A673 (cell line): ENCODE data around the gene SLC35D2. TPM values are rescaled to one million over a fixed set of nuclear protein-coding genes. Genes with fewer than 3 reads are reported as not detected.

Experiments used
- BruUV-seq: library from RNA; stranded (reverse); fragments of 400-500 nt; replicated peaks from 2 replicates; lab custom pipeline; 2021; lab: Mats Ljungman, UMichigan
- CTCF ChIA-PET: fragments of 300-600 bp; sonication (Branson Sonifier 250); formaldehyde crosslinking; loops from one replicate; lab custom pipeline; 2022; ENCODE audit warnings: antibody characterized with exemption; lab: Charles Lee
- POLR2A ChIA-PET: fragments of 300-600 bp; sonication (Branson Sonifier 250); formaldehyde crosslinking; loops from one replicate; lab custom pipeline; 2022; ENCODE audit warnings: antibody characterized with exemption; ENCODE audit not compliant: low non-redundant PET; lab: Charles Lee
- DNase-seq: peaks from one replicate; pipeline ENCODE4 v3.0.0-alpha.2; 2015; ENCODE audit warnings: low spot score
- H3K27ac ChIP-seq: fragments of 200-600 bp; sonication (generic); 2 replicates; pipeline ENCODE4 v1.5.1; 2016; ENCODE audit warnings: mixed run types, low read depth, mild to moderate bottlenecking, mixed read lengths, antibody characterized with exemption, low read length; ENCODE audit not compliant: poor library complexity, severe bottlenecking
- H3K27me3 ChIP-seq: fragments of 200-600 bp; sonication (generic); replicated peaks from 2 replicates; pipeline ENCODE4 v1.6.1; 2017; ENCODE audit warnings: mixed run types, low read depth, mild to moderate bottlenecking, mixed read lengths, antibody characterized with exemption, low read length; ENCODE audit not compliant: insufficient read depth, poor library complexity
- H3K36me3 ChIP-seq: fragments of 200-600 bp; sonication (generic); 2 replicates; pipeline ENCODE4 v1.6.1; 2016; ENCODE audit warnings: mixed run types, mild to moderate bottlenecking, mixed read lengths, antibody characterized with exemption, low read length; ENCODE audit not compliant: insufficient read depth, poor library complexity, severe bottlenecking
- H3K4me1 ChIP-seq: fragments of 200-600 bp; sonication (generic); 2 replicates; pipeline ENCODE4 v1.6.1; 2017; ENCODE audit warnings: mixed run types, mild to moderate bottlenecking, mixed read lengths, antibody characterized with exemption, low read length; ENCODE audit not compliant: insufficient read depth, poor library complexity, severe bottlenecking
- H3K4me3 ChIP-seq: fragments of 200-600 bp; sonication (generic); 2 replicates; pipeline ENCODE4 v1.5.1; 2016; ENCODE audit warnings: low read depth, mixed run types, mild to moderate bottlenecking, mixed read lengths, low read length; ENCODE audit not compliant: poor library complexity, severe bottlenecking
- H3K9me3 ChIP-seq: fragments of 200-600 bp; sonication (generic); 2 replicates; pipeline ENCODE4 v1.6.1; 2016; ENCODE audit warnings: mixed run types, low read depth, mild to moderate bottlenecking, mixed read lengths, antibody characterized with exemption, low read length; ENCODE audit not compliant: poor library complexity, severe bottlenecking
- EZH2 ChIP-seq: fragments of 200-600 bp; sonication (generic); IDR thresholded peaks from 2 replicates; pipeline ENCODE4 v1.6.1; 2017; ENCODE audit warnings: borderline replicate concordance, low read depth, mild to moderate bottlenecking, mixed read lengths, antibody characterized with exemption, low read length; ENCODE audit not compliant: poor library complexity, severe bottlenecking
- intact Hi-C: fragments of 100-400 bp; cut with micrococcal nuclease; formaldehyde crosslinking; loops from one replicate; pipeline ENCODE4 v1.10.0; 2022; ENCODE audit not compliant: unreplicated experiment
- total RNA-seq: library from RNA; stranded (reverse); gene quantifications from 2 replicates; pipeline ENCODE4 v1.2.3, GENCODE V29; 2021
- TF ChIP-seq, protein P1 (sequence below): fragments of 300-800, 200-600 bp; sonication (generic); conservative IDR thresholded peaks from 2 replicates; pipeline ENCODE4 v1.5.1; 2017; ENCODE audit warnings: low read depth, mild to moderate bottlenecking, antibody characterized with exemption, low read length, moderate library complexity, mixed read lengths

SLC35D2 gene
- total RNA-seq, 1 experiment from 2014 or later, result 1.1 TPM

DNA sequence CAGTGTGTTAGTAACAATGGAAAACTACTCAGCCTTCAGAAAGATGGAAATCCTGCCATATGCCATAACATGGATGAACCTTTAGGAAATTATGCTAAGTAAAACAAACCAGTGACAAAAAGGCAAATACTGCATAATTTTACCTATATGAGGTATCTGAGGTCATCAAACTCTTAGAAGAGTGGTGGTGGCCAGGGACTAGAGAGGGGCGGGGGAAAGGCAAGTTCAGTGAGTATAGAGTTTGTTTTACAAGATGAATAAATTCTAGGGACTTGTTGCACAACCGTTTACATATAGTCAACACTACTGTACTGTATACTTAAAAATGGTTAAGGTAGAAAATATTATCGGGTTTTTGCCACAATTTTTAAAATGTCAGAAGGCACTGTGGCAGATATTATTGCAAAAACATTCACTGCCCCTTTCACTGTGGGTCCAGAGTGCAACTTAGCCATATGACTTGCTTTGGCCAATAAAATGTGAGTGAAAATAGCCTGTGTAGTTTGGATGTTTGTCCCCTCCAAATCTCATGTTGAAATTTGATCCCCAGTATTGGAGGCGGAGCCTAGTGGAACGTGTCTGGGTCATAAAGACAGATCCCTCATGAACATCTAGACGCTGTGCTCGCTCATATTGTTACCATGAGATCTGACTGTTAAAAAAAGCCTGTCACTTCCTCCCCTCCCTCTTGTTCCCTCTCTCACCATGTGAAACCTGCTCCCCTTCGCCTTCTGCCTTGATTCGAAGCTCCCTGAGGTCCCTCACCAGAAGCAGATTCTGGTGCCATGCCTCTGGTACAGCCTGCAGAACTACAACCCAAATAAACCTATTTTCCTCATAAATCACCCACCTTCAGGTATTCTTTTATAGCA is 25.1 kb upstream of the SLC35D2 start:
- Histone ChIP-seq H3K27ac (no peak overlapping the region), H3K36me3 (peaks cover 9% of the 10 kb centered on the region), H3K4me3 (no peak overlapping the region), H3K4me1 (peaks cover 4% of the 10 kb centered on the region), H3K27me3 (no peaks in the 10 kb centered on the region), H3K9me3 (no peaks in the 10 kb centered on the region)
- CTCF ChIA-PET, result no interaction called here
- TF ChIP-seq, protein P1, sequence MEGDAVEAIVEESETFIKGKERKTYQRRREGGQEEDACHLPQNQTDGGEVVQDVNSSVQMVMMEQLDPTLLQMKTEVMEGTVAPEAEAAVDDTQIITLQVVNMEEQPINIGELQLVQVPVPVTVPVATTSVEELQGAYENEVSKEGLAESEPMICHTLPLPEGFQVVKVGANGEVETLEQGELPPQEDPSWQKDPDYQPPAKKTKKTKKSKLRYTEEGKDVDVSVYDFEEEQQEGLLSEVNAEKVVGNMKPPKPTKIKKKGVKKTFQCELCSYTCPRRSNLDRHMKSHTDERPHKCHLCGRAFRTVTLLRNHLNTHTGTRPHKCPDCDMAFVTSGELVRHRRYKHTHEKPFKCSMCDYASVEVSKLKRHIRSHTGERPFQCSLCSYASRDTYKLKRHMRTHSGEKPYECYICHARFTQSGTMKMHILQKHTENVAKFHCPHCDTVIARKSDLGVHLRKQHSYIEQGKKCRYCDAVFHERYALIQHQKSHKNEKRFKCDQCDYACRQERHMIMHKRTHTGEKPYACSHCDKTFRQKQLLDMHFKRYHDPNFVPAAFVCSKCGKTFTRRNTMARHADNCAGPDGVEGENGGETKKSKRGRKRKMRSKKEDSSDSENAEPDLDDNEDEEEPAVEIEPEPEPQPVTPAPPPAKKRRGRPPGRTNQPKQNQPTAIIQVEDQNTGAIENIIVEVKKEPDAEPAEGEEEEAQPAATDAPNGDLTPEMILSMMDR, result no peak
- no peak for TF ChIP-seq EZH2
- DNase-seq, result peak; percentile 37
- no TSS peak for BruUV-seq
- POLR2A ChIA-PET, result no interaction called here
- intact Hi-C loops, result no loop called here

DNA sequence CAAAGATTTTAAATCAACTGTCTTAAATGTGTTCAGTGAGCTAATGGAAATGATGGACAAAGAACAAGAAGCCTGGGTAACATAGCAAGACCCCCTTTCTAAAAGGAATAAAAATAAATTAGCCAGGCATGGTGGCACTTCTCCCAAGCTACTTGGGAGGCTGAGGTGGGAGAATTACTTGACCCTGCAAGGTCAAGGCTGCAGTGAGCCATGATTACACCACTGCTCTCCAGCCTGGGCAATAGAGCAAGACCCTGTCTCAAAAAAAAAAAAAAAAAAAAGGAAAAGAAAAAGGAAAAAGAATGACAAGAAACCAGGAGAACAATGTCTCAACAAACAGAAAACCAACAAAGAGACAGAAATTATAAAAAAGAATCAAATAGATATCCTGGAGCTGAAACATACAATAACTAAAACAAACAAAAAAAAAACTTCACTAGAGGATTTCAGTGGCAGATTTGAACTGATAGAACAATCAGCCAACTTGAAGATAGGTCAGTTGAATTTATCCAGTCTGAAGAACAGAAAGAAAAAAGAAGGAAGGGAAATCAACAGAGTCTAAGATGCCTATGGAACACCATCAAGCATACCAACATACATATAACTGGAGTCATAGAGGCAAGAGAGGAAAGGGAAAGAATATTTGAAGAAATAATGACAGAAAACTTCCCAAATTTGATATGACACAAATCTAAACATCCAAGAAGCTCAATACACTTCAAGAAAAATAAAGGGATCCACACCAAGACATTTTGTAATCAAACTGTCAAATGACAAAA is 16.8 kb upstream of the SLC35D2 start:
- Histone ChIP-seq H3K36me3 (peaks cover 11% of the 10 kb centered on the region), H3K9me3 (peaks cover 9% of the 10 kb centered on the region), H3K4me1 (no peaks in the 10 kb centered on the region), H3K4me3 (no peak overlapping the region), H3K27ac (no peak overlapping the region), H3K27me3 (no peaks in the 10 kb centered on the region)
- ChIA-PET POLR2A (no interaction called here), CTCF (no interaction called here)
- intact Hi-C loops, result no loop called here
- DNase-seq, result no peak
- no peak for TF ChIP-seq EZH2
- TF ChIP-seq, protein P1, result no peak
- BruUV-seq, result no TSS peak

DNA sequence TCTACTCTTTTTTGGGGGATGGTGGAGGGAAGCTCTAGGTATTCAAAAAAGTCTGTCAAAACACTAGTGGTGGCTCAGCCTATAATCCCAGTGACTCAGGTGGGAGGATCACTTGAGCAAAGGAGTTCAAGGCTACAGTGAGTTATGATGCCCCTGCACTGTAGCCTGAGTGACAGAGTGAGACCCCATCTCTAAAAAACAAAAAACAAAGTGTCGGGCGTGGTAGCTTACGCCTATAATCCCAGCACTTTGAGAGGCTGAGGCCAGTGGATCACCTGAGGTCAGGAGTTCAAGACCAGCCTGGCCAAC is 15.8 kb upstream of the SLC35D2 start:
- H3K27ac ChIP-seq, result no peak overlapping the region
- H3K27me3 ChIP-seq, result no peaks in the 10 kb centered on the region
- no peak overlapping the region for H3K4me3 ChIP-seq
- intact Hi-C loops, result no loop called here
- DNase-seq, result no peak
- TF ChIP-seq, protein P1, result no peak
- TF ChIP-seq EZH2, result no peak
- H3K36me3 ChIP-seq, result peaks cover 11% of the 10 kb centered on the region
- peaks cover 9% of the 10 kb centered on the region for H3K9me3 ChIP-seq
- BruUV-seq, result no TSS peak
- POLR2A ChIA-PET, result no interaction called here
- CTCF ChIA-PET, result no interaction called here
- no peaks in the 10 kb centered on the region for H3K4me1 ChIP-seq
